Hepatocyte (in vitro differentiated cells): ENCODE results near the gene RYR3. TPM values are rescaled to one million over a fixed set of nuclear protein-coding genes. Genes with fewer than 3 reads are reported as not detected.

ENCODE experiments used
- DNase-seq: peaks from one replicate; pipeline ENCODE4 v3.0.0-alpha.2; 2016; ENCODE audit warnings: low spot score
- H2AFZ ChIP-seq: fragments of 200-600 bp; sonication (generic); 2 replicates; pipeline ENCODE4 v1.6.0; 2016; ENCODE audit warnings: antibody characterized with exemption, mild to moderate bottlenecking
- H3K27ac ChIP-seq: fragments of 200-600 bp; sonication (generic); 2 replicates; pipeline ENCODE4 v1.5.1; 2016; ENCODE audit warnings: mild to moderate bottlenecking
- H3K27me3 ChIP-seq: fragments of 200-600 bp; sonication (generic); 2 replicates; pipeline ENCODE4 v1.6.1; 2016
- H3K36me3 ChIP-seq: fragments of 200-600 bp; sonication (generic); replicated peaks from 2 replicates; pipeline ENCODE4 v1.5.1; 2016; ENCODE audit warnings: low read depth; ENCODE audit not compliant: insufficient read depth
- H3K4me1 ChIP-seq: fragments of 200-600 bp; sonication (generic); 2 replicates; pipeline ENCODE4 v1.5.1; 2016; ENCODE audit warnings: mild to moderate bottlenecking, moderate library complexity; ENCODE audit not compliant: insufficient read depth
- H3K4me2 ChIP-seq: fragments of 200-600 bp; sonication (generic); 2 replicates; pipeline ENCODE4 v1.6.0; 2016
- H3K4me3 ChIP-seq: fragments of 200-600 bp; sonication (generic); 2 replicates; pipeline ENCODE4 v1.5.1; 2016; ENCODE audit warnings: mild to moderate bottlenecking
- H3K79me2 ChIP-seq: fragments of 200-600 bp; sonication (generic); 2 replicates; pipeline ENCODE4 v1.6.0; 2017; ENCODE audit warnings: mild to moderate bottlenecking
- H3K9me2 ChIP-seq: fragments of 200-600 bp; sonication (generic); replicated peaks from 2 replicates; pipeline ENCODE4 v1.6.0; 2017; ENCODE audit warnings: mild to moderate bottlenecking; ENCODE audit not compliant: insufficient read depth
- H3K9me3 ChIP-seq: fragments of 200-600 bp; sonication (generic); 2 replicates; pipeline ENCODE4 v1.5.1; 2016; ENCODE audit warnings: low read depth, mild to moderate bottlenecking
- H4K20me1 ChIP-seq: fragments of 200-600 bp; sonication (generic); 2 replicates; pipeline ENCODE4 v1.6.0; 2016; ENCODE audit warnings: mild to moderate bottlenecking; ENCODE audit not compliant: insufficient read depth, poor library complexity, severe bottlenecking
- EZH2 ChIP-seq: fragments of 200-600 bp; sonication (generic); IDR thresholded peaks from 2 replicates; pipeline ENCODE4 v1.6.1; 2016; ENCODE audit warnings: antibody characterized with exemption, mild to moderate bottlenecking, borderline replicate concordance
- EZH2phosphoT487 ChIP-seq: fragments of 200-600 bp; sonication (generic); IDR thresholded peaks from one replicate; pipeline ENCODE4 v1.6.1; 2018; ENCODE audit warnings: antibody characterized with exemption, mild to moderate bottlenecking, low read depth, moderate library complexity; ENCODE audit not compliant: unreplicated experiment, severe bottlenecking
- WGBS: methylation state at CpG from one replicate; pipeline ENCODE4 v1.1.6; 2016; ENCODE audit warnings: low lambda C conversion rate; ENCODE audit errors: missing lambda C conversion rate; 5-methylcytosine and 5-hydroxymethylcytosine counted together
- polyA plus RNA-seq: library from polyadenylated mRNA; unstranded; fragments of >200 nt; fragmentation: Nextera tagmentation; extraction: Ambion mirVana; gene quantifications from 2 replicates; pipeline ENCODE4 v1.2.1, GENCODE V29; 2016
- total RNA-seq: library from RNA; depleted of rRNA; stranded (reverse); fragments of >200 nt; gene quantifications from 2 replicates; pipeline ENCODE4 v1.2.3, GENCODE V29; 2014
- TF ChIP-seq, protein P1 (sequence below): fragments of 200-600 bp; sonication (generic); IDR thresholded peaks from 2 replicates; pipeline ENCODE4 v1.5.1; 2016; ENCODE audit warnings: antibody characterized with exemption, mild to moderate bottlenecking; ENCODE audit not compliant: poor library complexity

Gene RYR3
- total and polyA plus RNA-seq, 2 experiments from 2014 or later, result 0.36 to 0.37 TPM

- Histone ChIP-seq H4K20me1 (no peaks in the 10 kb centered on the region), H3K9me2 (no peaks in the 10 kb centered on the region), H2AFZ (no peak overlapping the region), H3K27ac (no peak overlapping the region), H3K27me3 (no peaks in the 10 kb centered on the region), H3K4me1 (no peaks in the 10 kb centered on the region), H3K36me3 (no peaks in the 10 kb centered on the region), H3K79me2 (no peaks in the 10 kb centered on the region), H3K9me3 (no peaks in the 10 kb centered on the region), H3K4me2 (no peak overlapping the region), H3K4me3 (no peak overlapping the region)
- DNase-seq, result no peak
- TF ChIP-seq EZH2, result no peak
- no peak for TF ChIP-seq EZH2phosphoT487
- TF ChIP-seq, protein P1, sequence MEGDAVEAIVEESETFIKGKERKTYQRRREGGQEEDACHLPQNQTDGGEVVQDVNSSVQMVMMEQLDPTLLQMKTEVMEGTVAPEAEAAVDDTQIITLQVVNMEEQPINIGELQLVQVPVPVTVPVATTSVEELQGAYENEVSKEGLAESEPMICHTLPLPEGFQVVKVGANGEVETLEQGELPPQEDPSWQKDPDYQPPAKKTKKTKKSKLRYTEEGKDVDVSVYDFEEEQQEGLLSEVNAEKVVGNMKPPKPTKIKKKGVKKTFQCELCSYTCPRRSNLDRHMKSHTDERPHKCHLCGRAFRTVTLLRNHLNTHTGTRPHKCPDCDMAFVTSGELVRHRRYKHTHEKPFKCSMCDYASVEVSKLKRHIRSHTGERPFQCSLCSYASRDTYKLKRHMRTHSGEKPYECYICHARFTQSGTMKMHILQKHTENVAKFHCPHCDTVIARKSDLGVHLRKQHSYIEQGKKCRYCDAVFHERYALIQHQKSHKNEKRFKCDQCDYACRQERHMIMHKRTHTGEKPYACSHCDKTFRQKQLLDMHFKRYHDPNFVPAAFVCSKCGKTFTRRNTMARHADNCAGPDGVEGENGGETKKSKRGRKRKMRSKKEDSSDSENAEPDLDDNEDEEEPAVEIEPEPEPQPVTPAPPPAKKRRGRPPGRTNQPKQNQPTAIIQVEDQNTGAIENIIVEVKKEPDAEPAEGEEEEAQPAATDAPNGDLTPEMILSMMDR, result no peak
These were observed 596.6 kb downstream of the RYR3 start for GRCh38 chr15:33907326-33907725.

DNA sequence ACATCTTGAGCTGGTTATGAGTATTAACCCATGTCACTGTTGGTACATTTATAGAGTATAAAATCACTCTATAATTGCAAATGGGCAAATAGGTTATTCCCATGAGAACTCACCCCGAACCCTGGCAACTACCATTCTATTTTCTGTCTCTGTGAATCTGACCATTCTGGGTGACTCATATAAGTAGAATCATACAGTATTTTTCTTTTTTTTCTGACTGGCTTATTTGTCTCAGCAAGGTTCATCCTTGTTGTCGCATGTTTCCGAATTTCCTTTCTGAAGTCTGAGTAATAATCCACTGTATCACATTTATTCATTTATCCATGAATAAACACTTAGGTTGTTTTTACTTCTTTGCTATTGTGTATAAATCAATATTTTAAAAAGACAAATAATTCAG, 597.6 kb downstream of the RYR3 start:
- TF ChIP-seq, protein P1, result no peak
- no peak for TF ChIP-seq EZH2phosphoT487
- TF ChIP-seq EZH2, result no peak
- Histone ChIP-seq H3K4me1 (no peaks in the 10 kb centered on the region), H3K36me3 (no peaks in the 10 kb centered on the region), H2AFZ (no peak overlapping the region), H4K20me1 (no peaks in the 10 kb centered on the region), H3K4me3 (no peak overlapping the region), H3K9me2 (no peaks in the 10 kb centered on the region), H3K27me3 (no peaks in the 10 kb centered on the region), H3K9me3 (no peaks in the 10 kb centered on the region), H3K27ac (no peak overlapping the region), H3K4me2 (no peak overlapping the region), H3K79me2 (no peaks in the 10 kb centered on the region)
- 95% methylated on average over 3 of the region's 3 CpGs for WGBS
- DNase-seq, result no peak

DNA sequence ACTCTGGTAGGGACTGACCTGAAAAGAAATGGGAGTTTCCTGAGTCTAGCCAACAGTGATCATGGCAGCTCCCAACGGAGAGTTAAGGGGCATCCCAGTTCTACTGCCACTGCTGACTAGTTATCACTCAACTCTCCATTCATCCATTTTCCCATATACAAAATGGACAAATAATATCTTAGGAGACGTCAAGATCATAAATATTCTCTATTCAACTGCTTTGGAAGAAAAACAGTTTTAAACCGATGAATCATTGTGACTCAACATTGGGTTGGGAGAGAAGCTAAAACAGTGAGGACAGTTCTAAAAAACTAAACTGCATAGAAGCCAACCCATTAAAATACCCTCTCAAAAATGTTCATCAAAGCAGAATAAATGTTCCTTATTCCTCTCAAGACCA, 600.0 kb downstream of the RYR3 start:
- TF ChIP-seq, protein P1, result no peak
- no peak for TF ChIP-seq EZH2phosphoT487
- TF ChIP-seq EZH2, result no peak
- Histone ChIP-seq H4K20me1 (no peaks in the 10 kb centered on the region), H2AFZ (no peak overlapping the region), H3K9me3 (no peaks in the 10 kb centered on the region), H3K79me2 (peaks cover 3% of the 10 kb centered on the region), H3K9me2 (no peaks in the 10 kb centered on the region), H3K36me3 (no peaks in the 10 kb centered on the region), H3K4me2 (no peak overlapping the region), H3K27me3 (no peaks in the 10 kb centered on the region), H3K4me1 (no peaks in the 10 kb centered on the region), H3K27ac (no peak overlapping the region), H3K4me3 (no peak overlapping the region)
- DNase-seq, result no peak
- WGBS, result 86% methylated on average over 3 of the region's 3 CpGs

GRCh38 chr15:33912326-33912725, 601.6 kb downstream of the RYR3 start:
- H3K9me3 ChIP-seq, result no peaks in the 10 kb centered on the region
- H3K27me3 ChIP-seq, result no peaks in the 10 kb centered on the region
- peaks cover 3% of the 10 kb centered on the region for H3K79me2 ChIP-seq
- DNase-seq, result no peak
- H3K27ac ChIP-seq, result no peak overlapping the region
- H3K4me3 ChIP-seq, result no peak overlapping the region
- no peaks in the 10 kb centered on the region for H3K9me2 ChIP-seq
- H3K4me2 ChIP-seq, result no peak overlapping the region
- H3K36me3 ChIP-seq, result no peaks in the 10 kb centered on the region
- H3K4me1 ChIP-seq, result no peaks in the 10 kb centered on the region
- TF ChIP-seq, protein P1, result no peak
- no peak for TF ChIP-seq EZH2
- no peak for TF ChIP-seq EZH2phosphoT487
- H4K20me1 ChIP-seq, result no peaks in the 10 kb centered on the region
- H2AFZ ChIP-seq, result no peak overlapping the region
